ENCODE data around the gene SLC17A7. TPM values are rescaled to one million over a fixed set of nuclear protein-coding genes. Genes with fewer than 3 reads are reported as not detected.
A peak's percentile ranks its signal among the peaks of the same experiment; 100 is the strongest.

Gene SLC17A7
- total RNA-seq, 2 experiments from 2014 or later = not detected

DNA sequence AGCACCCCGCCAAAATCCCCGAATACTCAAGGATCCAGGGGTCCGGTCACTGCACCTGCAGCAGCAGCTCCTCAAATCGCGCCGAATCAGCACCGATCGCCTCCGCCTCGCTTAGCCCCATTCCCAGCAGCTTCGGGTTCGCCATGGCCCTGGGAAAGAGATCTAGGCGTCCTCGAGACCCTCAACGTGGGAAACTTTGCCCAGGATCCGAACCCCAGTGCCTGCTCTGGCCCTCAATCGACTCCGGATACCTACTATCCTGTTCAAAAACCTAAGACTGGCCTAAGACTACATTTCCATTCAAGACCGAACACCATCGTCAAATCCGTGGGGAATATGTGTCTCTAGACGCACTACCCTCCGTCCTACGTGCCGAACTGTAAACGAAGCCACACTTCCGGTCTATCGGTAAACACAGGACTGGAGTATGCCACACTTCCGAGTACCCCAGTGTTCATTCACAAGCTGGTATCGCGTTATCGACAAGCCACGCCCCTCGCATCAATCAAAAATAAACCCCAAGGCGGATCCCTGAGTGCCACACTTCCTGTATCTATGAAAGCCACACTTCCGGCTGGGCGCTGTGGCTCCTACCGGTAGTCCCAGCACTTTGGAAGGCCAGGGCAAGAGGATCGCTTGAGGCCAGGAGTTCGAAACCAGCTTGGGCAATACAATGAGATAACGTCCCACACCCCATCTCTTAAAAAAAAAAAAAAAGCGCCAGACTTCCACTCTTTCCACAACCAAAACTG, 10.3 kb upstream of the SLC17A7 start, which contains the start of gene PIH1D1:
Gene PIH1D1 (minus strand): TSS at position 385 of the 752 bp plus-strand sequence. CDS start 240 bp downstream, at position 145.
- intact Hi-C loops (cut with DNase I, micrococcal nuclease) = loop anchor here (1.0 to 2.0 kb wide), 4 partner anchors 8 to 45 kb away; partner anchors contain the start of genes FLT3LG (in 1 of the 2) and RPS11 (in 1 of the 2)
- Histone ChIP-seq H3K27me3 (ENCODE audit: control insufficient read depth in 1 of 2, insufficient read depth in 2 of 2, low read length in 2 of 2) (no peaks in the 10 kb centered on the region), H3K9me3 (ENCODE audit: control insufficient read depth in 1 of 2, insufficient read depth in 1 of 2, low read length in 2 of 2) (no peaks in the 10 kb centered on the region), H3K27ac (ENCODE audit: low read depth in 1 of 2, low read length in 2 of 2) (peak within 1 kb of the TSS; percentile 93 to 97), H3K36me3 (ENCODE audit: insufficient read depth, low read length) (peaks cover 35% of the 10 kb centered on the region), H3K4me1 (ENCODE audit: insufficient read depth, low read length) (peaks cover 69% of the 10 kb centered on the region), H3K4me3 (ENCODE audit: low read length) (peak within 1 kb of the TSS; percentile 99)
- no peaks in the 10 kb centered on the region for H3K27me3 Mint-ChIP-seq
- peak within 1 kb of the TSS; percentile 98 for H3K27ac Mint-ChIP-seq
- TF ChIP-seq, protein P1, sequence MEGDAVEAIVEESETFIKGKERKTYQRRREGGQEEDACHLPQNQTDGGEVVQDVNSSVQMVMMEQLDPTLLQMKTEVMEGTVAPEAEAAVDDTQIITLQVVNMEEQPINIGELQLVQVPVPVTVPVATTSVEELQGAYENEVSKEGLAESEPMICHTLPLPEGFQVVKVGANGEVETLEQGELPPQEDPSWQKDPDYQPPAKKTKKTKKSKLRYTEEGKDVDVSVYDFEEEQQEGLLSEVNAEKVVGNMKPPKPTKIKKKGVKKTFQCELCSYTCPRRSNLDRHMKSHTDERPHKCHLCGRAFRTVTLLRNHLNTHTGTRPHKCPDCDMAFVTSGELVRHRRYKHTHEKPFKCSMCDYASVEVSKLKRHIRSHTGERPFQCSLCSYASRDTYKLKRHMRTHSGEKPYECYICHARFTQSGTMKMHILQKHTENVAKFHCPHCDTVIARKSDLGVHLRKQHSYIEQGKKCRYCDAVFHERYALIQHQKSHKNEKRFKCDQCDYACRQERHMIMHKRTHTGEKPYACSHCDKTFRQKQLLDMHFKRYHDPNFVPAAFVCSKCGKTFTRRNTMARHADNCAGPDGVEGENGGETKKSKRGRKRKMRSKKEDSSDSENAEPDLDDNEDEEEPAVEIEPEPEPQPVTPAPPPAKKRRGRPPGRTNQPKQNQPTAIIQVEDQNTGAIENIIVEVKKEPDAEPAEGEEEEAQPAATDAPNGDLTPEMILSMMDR (IDR thresholded peaks at IDR 0.05) = no peak
- ATAC-seq (ENCODE audit: poor library complexity) = peak; percentile 61
- H3K4me1 Mint-ChIP-seq (ENCODE audit: low read depth) = peaks cover 50% of the 10 kb centered on the region
- H3K4me3 Mint-ChIP-seq = peak within 1 kb of the TSS; percentile 94
- ChIA-PET POLR2A (interaction anchor here (0.5 to 5.7 kb wide), 18 partner anchors 12 to 418 kb away, joined by 3 to 120 read pairs (median 4); partner anchors contain the start of genes BCL2L12, CD37, FLT3LG and IRF3), CTCF (interaction anchor here (0.8 to 3.9 kb wide), 8 partner anchors 8 to 227 kb away, joined by 3 to 24 read pairs (median 4); partner anchors contain the start of gene FLT3LG)
- H3K36me3 Mint-ChIP-seq (ENCODE audit: low read depth) = peaks cover 65% of the 10 kb centered on the region
- peak; percentile 84 to 98 (median 92) for DNase-seq
- H3K9me3 Mint-ChIP-seq = no peaks in the 10 kb centered on the region

DNA sequence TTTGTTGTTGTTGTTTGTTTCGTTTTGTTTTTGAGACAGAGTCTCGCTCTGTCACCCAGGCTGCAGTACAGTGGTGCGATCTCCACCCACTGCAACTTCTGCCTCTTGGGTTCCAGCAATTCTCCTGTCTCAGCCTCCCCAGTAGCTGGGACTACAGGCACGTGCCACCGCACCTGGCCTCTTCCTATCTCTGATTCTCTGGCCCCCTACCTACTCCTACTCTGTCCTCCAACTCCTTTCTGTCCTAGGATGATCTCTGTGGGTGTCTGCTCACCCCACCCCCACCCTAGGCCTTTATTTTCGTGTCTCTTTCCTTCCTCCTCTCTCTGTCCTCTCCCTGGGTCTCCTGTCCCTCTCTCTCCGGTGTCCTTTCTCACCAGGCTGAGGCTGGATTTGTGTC, 9.1 kb upstream of the SLC17A7 start:
- TF ChIP-seq, protein P1 (IDR thresholded peaks at IDR 0.05) = no peak
- CTCF ChIA-PET = interaction anchor here (2.5 to 3.9 kb wide), 2 partner anchors 23 to 26 kb away, joined by 14 to 15 read pairs; partner anchors contain the start of gene FLT3LG
- no peaks in the 10 kb centered on the region for H3K9me3 ChIP-seq (ENCODE audit: control insufficient read depth in 1 of 2, insufficient read depth in 1 of 2, low read length in 2 of 2)
- Mint-ChIP-seq H3K4me3 (peak overlapping the region; percentile 94), H3K9me3 (no peaks in the 10 kb centered on the region), H3K4me1 (ENCODE audit: low read depth) (peaks cover 44% of the 10 kb centered on the region), H3K36me3 (ENCODE audit: low read depth) (peaks cover 65% of the 10 kb centered on the region), H3K27ac (peak overlapping the region; percentile 58), H3K27me3 (no peaks in the 10 kb centered on the region)
- H3K27ac ChIP-seq (ENCODE audit: low read depth in 1 of 2, low read length in 2 of 2) = no peak overlapping the region
- DNase-seq (no peak), ATAC-seq (ENCODE audit: poor library complexity) (no peak)
- intact Hi-C loops (cut with DNase I, micrococcal nuclease) = no loop called here
- H3K36me3 ChIP-seq (ENCODE audit: insufficient read depth, low read length) = peaks cover 32% of the 10 kb centered on the region
- peaks cover 69% of the 10 kb centered on the region for H3K4me1 ChIP-seq (ENCODE audit: insufficient read depth, low read length)
- POLR2A ChIA-PET = interaction anchor here (2.5 to 5.7 kb wide), 3 partner anchors 21 to 46 kb away, joined by 12 to 120 read pairs (median 28); partner anchors contain the start of genes FLT3LG, RPL13A and RPS11
- peak overlapping the region; percentile 99 for H3K4me3 ChIP-seq (ENCODE audit: low read length)
- H3K27me3 ChIP-seq (ENCODE audit: control insufficient read depth in 1 of 2, insufficient read depth in 2 of 2, low read length in 2 of 2) = no peaks in the 10 kb centered on the region

DNA sequence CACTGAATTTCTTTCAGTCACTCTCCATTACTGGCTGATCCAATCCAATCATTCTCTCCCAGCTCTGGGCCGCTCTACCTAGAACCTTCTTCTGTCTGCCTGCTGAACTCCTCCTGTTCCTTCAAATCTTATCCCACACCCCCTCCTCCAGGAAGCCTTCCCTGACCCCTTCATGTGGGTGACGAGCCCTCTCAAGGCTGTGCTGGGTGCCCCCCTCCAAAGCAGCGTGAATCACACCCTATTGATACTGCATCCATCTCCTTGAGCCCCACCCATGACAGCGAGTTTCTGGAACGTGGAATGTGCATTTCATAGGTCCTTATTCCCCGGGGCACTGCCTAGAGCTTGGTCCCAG, 7.1 kb upstream of the SLC17A7 start:
- H3K4me1 Mint-ChIP-seq (ENCODE audit: low read depth) = peaks cover 45% of the 10 kb centered on the region
- H3K9me3 ChIP-seq (ENCODE audit: control insufficient read depth in 1 of 2, insufficient read depth in 1 of 2, low read length in 2 of 2) = no peaks in the 10 kb centered on the region
- DNase-seq (no peak), ATAC-seq (ENCODE audit: poor library complexity) (no peak)
- H3K27me3 Mint-ChIP-seq = peaks cover 4% of the 10 kb centered on the region
- peaks cover 32% of the 10 kb centered on the region for H3K36me3 ChIP-seq (ENCODE audit: insufficient read depth, low read length)
- intact Hi-C loops (cut with DNase I, micrococcal nuclease) = loop anchor here in 1 of 2 experiments (10.0 kb wide), 1 partner anchor 454 kb away; the partner anchor contains the start of genes GYS1 and RUVBL2
- H3K9me3 Mint-ChIP-seq = no peaks in the 10 kb centered on the region
- H3K36me3 Mint-ChIP-seq (ENCODE audit: low read depth) = peaks cover 66% of the 10 kb centered on the region
- no peak overlapping the region for H3K4me3 ChIP-seq (ENCODE audit: low read length)
- no peaks in the 10 kb centered on the region for H3K27me3 ChIP-seq (ENCODE audit: control insufficient read depth in 1 of 2, insufficient read depth in 2 of 2, low read length in 2 of 2)
- ChIA-PET CTCF (no interaction called here), POLR2A (interaction anchor here (0.7 kb wide), 1 partner anchor 28 kb away, joined by 3 read pairs; no protein-coding TSS in a partner anchor)
- peaks cover 63% of the 10 kb centered on the region for H3K4me1 ChIP-seq (ENCODE audit: insufficient read depth, low read length)
- H3K27ac ChIP-seq (ENCODE audit: low read depth in 1 of 2, low read length in 2 of 2) = no peak overlapping the region
- TF ChIP-seq, protein P1 (IDR thresholded peaks at IDR 0.05) = no peak
- H3K4me3 Mint-ChIP-seq = peak overlapping the region; percentile 76
- H3K27ac Mint-ChIP-seq = peak overlapping the region; percentile 20
